OCI-LY3 (cell line): ENCODE measurements around the gene MAP4K3.
"Not testable (repeated sequence)": the region's sequence is repeated elsewhere in the genome, so short reads cannot be mapped to it uniquely, and the experiment has no call there.

Source experiments
- H2AFZ ChIP-seq: fragments of 200-600, 300-600 bp; shearing (Covaris generic); 2 replicates; pipeline ENCODE4 v1.6.0; 2014; ENCODE audit warnings: antibody characterized with exemption, low read depth, low read length
- H3K27ac ChIP-seq: fragments of 200-600, 300-600 bp; sonication (generic); 2 replicates; pipeline ENCODE4 v1.5.1; 2014; ENCODE audit warnings: mild to moderate bottlenecking, low read length, moderate library complexity, mixed read lengths
- H3K27me3 ChIP-seq: fragments of 200-600, 300-600 bp; sonication (generic); 2 replicates; pipeline ENCODE4 v1.6.1; 2014; ENCODE audit warnings: low read depth, low read length, mixed read lengths
- H3K36me3 ChIP-seq: fragments of 200-600, 300-600 bp; sonication (generic); replicated peaks from 2 replicates; pipeline ENCODE3; 2014; ENCODE audit warnings: low read depth, low read length, mixed read lengths
- H3K4me1 ChIP-seq: fragments of 300-600, 200-600 bp; sonication (generic); 2 replicates; pipeline ENCODE4 v1.6.1; 2014; ENCODE audit warnings: low read length, mixed read lengths
- H3K4me2 ChIP-seq: fragments of 200-600, 300-600 bp; sonication (generic); 2 replicates; pipeline ENCODE4 v1.6.1; 2014; ENCODE audit warnings: low read length, mixed read lengths
- H3K4me3 ChIP-seq: fragments of 300-600, 200-600 bp; sonication (generic); 2 replicates; pipeline ENCODE4 v1.5.1; 2014; ENCODE audit warnings: antibody characterized with exemption, mild to moderate bottlenecking, low read length, moderate library complexity
- H3K79me2 ChIP-seq: fragments of 300-600, 200-600 bp; shearing (Covaris generic); 2 replicates; pipeline ENCODE4 v1.6.1; 2014; ENCODE audit warnings: mild to moderate bottlenecking, low read length, mixed read lengths
- H3K9ac ChIP-seq: fragments of 300-600, 200-600 bp; shearing (Covaris generic); 2 replicates; pipeline ENCODE4 v1.6.0; 2014; ENCODE audit warnings: mild to moderate bottlenecking, low read length, moderate library complexity
- H3K9me3 ChIP-seq: fragments of 200-600, 300-600 bp; shearing (Covaris generic); 2 replicates; pipeline ENCODE4 v1.6.1; 2014; ENCODE audit warnings: low read length, mixed read lengths; ENCODE audit not compliant: insufficient read depth
- H4K20me1 ChIP-seq: fragments of 200-600, 300-600 bp; sonication (generic); 2 replicates; pipeline ENCODE4 v1.6.1; 2016; ENCODE audit warnings: low read length, mixed read lengths; ENCODE audit not compliant: insufficient read depth
- CTCF ChIP-seq: fragments of 200-600, 300-600 bp; sonication (generic); IDR thresholded peaks from 2 replicates; pipeline ENCODE4 v1.5.1; 2014; ENCODE audit warnings: antibody characterized with exemption, low read length, low read depth
- EZH2phosphoT487 ChIP-seq: fragments of 200-600 bp; shearing (Covaris generic); IDR thresholded peaks from 2 replicates; pipeline ENCODE4 v1.6.1; 2018; ENCODE audit warnings: antibody characterized with exemption, mixed run types, low read depth

Gene MAP4K3

GRCh38 chr2:39392672-39393071 lies 44.4 kb downstream of the MAP4K3 start:
- H3K9me3 ChIP-seq: no peaks in the 10 kb centered on the region
- TF ChIP-seq CTCF (no peak), EZH2phosphoT487 (no peak)
- H3K27me3 ChIP-seq: no peaks in the 10 kb centered on the region
- no peaks in the 10 kb centered on the region for H3K4me1 ChIP-seq
- H2AFZ ChIP-seq: no peak overlapping the region
- H3K4me2 ChIP-seq: no peak overlapping the region
- no peak overlapping the region for H3K27ac ChIP-seq
- no peak overlapping the region for H3K4me3 ChIP-seq
- H3K79me2 ChIP-seq: no peaks in the 10 kb centered on the region
- H3K36me3 ChIP-seq: no peaks in the 10 kb centered on the region
- H4K20me1 ChIP-seq: peaks cover 3% of the 10 kb centered on the region; the same call in 1 of the 2 replicates
- no peak overlapping the region for H3K9ac ChIP-seq

- no peak overlapping the region for H3K9ac ChIP-seq
- H3K27me3 ChIP-seq: no peaks in the 10 kb centered on the region
- no peaks in the 10 kb centered on the region for H3K36me3 ChIP-seq
- no peaks in the 10 kb centered on the region for H3K9me3 ChIP-seq
- H3K4me1 ChIP-seq: no peaks in the 10 kb centered on the region
- H3K27ac ChIP-seq: no peak overlapping the region
- no peak for TF ChIP-seq EZH2phosphoT487
- TF ChIP-seq CTCF: no peak
- H2AFZ ChIP-seq: no peak overlapping the region
- no peak overlapping the region for H3K4me2 ChIP-seq
- H4K20me1 ChIP-seq: peaks cover 3% of the 10 kb centered on the region; the same call in 1 of the 2 replicates
- H3K4me3 ChIP-seq: no peak overlapping the region
- H3K79me2 ChIP-seq: no peaks in the 10 kb centered on the region
These were observed 46.9 kb downstream of the MAP4K3 start for GRCh38 chr2:39390216-39390615.

- Histone ChIP-seq H4K20me1 (no peaks in the 10 kb centered on the region), H3K4me3 (no peak overlapping the region), H3K79me2 (no peaks in the 10 kb centered on the region), H3K36me3 (no peaks in the 10 kb centered on the region), H3K27me3 (no peaks in the 10 kb centered on the region), H2AFZ (no peak overlapping the region), H3K4me1 (no peaks in the 10 kb centered on the region), H3K9me3 (no peaks in the 10 kb centered on the region), H3K4me2 (no peak overlapping the region), H3K9ac (no peak overlapping the region), H3K27ac (no peak overlapping the region)
- TF ChIP-seq EZH2phosphoT487: no peak
- TF ChIP-seq CTCF: no peak
These were observed 51.0 kb downstream of the MAP4K3 start for GRCh38 chr2:39386064-39386463.

- H3K9ac ChIP-seq: no peak overlapping the region
- no peaks in the 10 kb centered on the region for H3K27me3 ChIP-seq
- H3K79me2 ChIP-seq: no peaks in the 10 kb centered on the region
These were observed 51.9 kb downstream of the MAP4K3 start for GRCh38 chr2:39385172-39385571.

GRCh38 chr2:39384071-39384470 lies 53.0 kb downstream of the MAP4K3 start:
- H3K9me3 ChIP-seq, H3K9ac ChIP-seq, H3K4me3 ChIP-seq, H2AFZ ChIP-seq, H3K36me3 ChIP-seq, H4K20me1 ChIP-seq, H3K79me2 ChIP-seq, H3K27me3 ChIP-seq, H3K27ac ChIP-seq, H3K4me1 ChIP-seq, H3K4me2 ChIP-seq: not testable (repeated sequence)

More at GRCh38 chr2:39385172-39385571, 51.9 kb downstream of the MAP4K3 start:
- Histone ChIP-seq H3K9me3 (no peaks in the 10 kb centered on the region), H4K20me1 (no peaks in the 10 kb centered on the region), H3K27ac (no peak overlapping the region), H3K36me3 (no peaks in the 10 kb centered on the region), H3K4me2 (no peak overlapping the region), H2AFZ (no peak overlapping the region), H3K4me3 (no peak overlapping the region), H3K4me1 (no peaks in the 10 kb centered on the region)
- TF ChIP-seq CTCF: no peak
- no peak for TF ChIP-seq EZH2phosphoT487
